HG03521 (cell line): ENCODE measurements around the gene CDIP1.
"Not testable (repeated sequence)": the region's sequence is repeated elsewhere in the genome, so short reads cannot be mapped to it uniquely, and the experiment has no call there.

ENCODE experiments used
- ATAC-seq: cut with Tn5 transposase; IDR thresholded peaks from one replicate; pipeline ENCODE4 v1.9.1; 2021; ENCODE audit warnings: mild to moderate bottlenecking, moderate library complexity; ENCODE audit not compliant: unreplicated experiment

CDIP1 gene

GRCh38 chr16:4538350-4539235 lies at the start of gene CDIP1:
Gene CDIP1, minus strand, starts transcription at chr16:4538773. Its CDS starts 24,643 bp downstream, at chr16:4514130.
- peak; percentile 70 for ATAC-seq

- no peak for ATAC-seq
Observed at GRCh38 chr16:4586291-4586690, 47.7 kb upstream of the CDIP1 start.

- no peak for ATAC-seq
Observed at GRCh38 chr16:4583906-4584305, 45.3 kb upstream of the CDIP1 start.

GRCh38 chr16:4580250-4580649 lies 41.7 kb upstream of the CDIP1 start:
- no peak for ATAC-seq

GRCh38 chr16:4578961-4579530 lies 40.5 kb upstream of the CDIP1 start:
- ATAC-seq = no peak

GRCh38 chr16:4576008-4576407 lies 37.4 kb upstream of the CDIP1 start:
- ATAC-seq = no peak

- ATAC-seq = no peak
Observed at GRCh38 chr16:4574919-4575705, 36.5 kb upstream of the CDIP1 start.

GRCh38 chr16:4573926-4574325 lies 35.4 kb upstream of the CDIP1 start:
- ATAC-seq = not testable (repeated sequence)

- no peak for ATAC-seq
Observed at GRCh38 chr16:4572715-4573114, 34.1 kb upstream of the CDIP1 start.

- no peak for ATAC-seq
Observed at GRCh38 chr16:4570688-4571321, 32.2 kb upstream of the CDIP1 start.

- ATAC-seq = no peak
Observed at GRCh38 chr16:4570086-4570485, 31.5 kb upstream of the CDIP1 start.

- ATAC-seq = no peak
Observed at GRCh38 chr16:4566144-4566543, 27.6 kb upstream of the CDIP1 start.

GRCh38 chr16:4564661-4565267 lies 26.2 kb upstream of the CDIP1 start:
- no peak for ATAC-seq

GRCh38 chr16:4561596-4561995 lies 23.0 kb upstream of the CDIP1 start:
- ATAC-seq = no peak

GRCh38 chr16:4557973-4558372 lies 19.4 kb upstream of the CDIP1 start:
- no peak for ATAC-seq

- ATAC-seq = no peak
Observed at GRCh38 chr16:4556580-4556979, 18.0 kb upstream of the CDIP1 start.

- ATAC-seq = no peak
Observed at GRCh38 chr16:4556112-4556511, 17.5 kb upstream of the CDIP1 start, which contains the start of gene C16orf96. Gene C16orf96, plus strand, starts transcription at chr16:4556340. Its CDS starts 150 bp downstream, at chr16:4556490.

GRCh38 chr16:4552541-4552940 lies 14.0 kb upstream of the CDIP1 start:
- ATAC-seq = no peak

- ATAC-seq = no peak
Observed at GRCh38 chr16:4550591-4550990, 12.0 kb upstream of the CDIP1 start.

- no peak for ATAC-seq
Observed at GRCh38 chr16:4548124-4548523, 9.6 kb upstream of the CDIP1 start.

GRCh38 chr16:4544473-4544872 lies 5.9 kb upstream of the CDIP1 start:
- no peak for ATAC-seq
